NCI-H2107 (cell line): ENCODE data around the gene M1AP.
A peak's percentile ranks its signal among the peaks of the same experiment; 100 is the strongest.

ENCODE experiments used
- DNase-seq: peaks from one replicate; lab custom pipeline; 2025; lab: John Stamatoyannopoulos, UW

Gene M1AP

GRCh38 chr2:74593826-74594772 lies 54.0 kb downstream of the M1AP start:
- no peak for DNase-seq

- no peak for DNase-seq
These were observed 59.5 kb downstream of the M1AP start for GRCh38 chr2:74588664-74589063.

- peak; percentile 42 for DNase-seq
These were observed 60.4 kb downstream of the M1AP start for GRCh38 chr2:74587664-74588277.

GRCh38 chr2:74585406-74586185 lies 62.5 kb downstream of the M1AP start:
- DNase-seq: no peak

- no peak for DNase-seq
These were observed 64.0 kb downstream of the M1AP start for GRCh38 chr2:74584088-74584645.

GRCh38 chr2:74583504-74583903 lies 64.6 kb downstream of the M1AP start:
- DNase-seq: no peak

- no peak for DNase-seq
These were observed 65.9 kb downstream of the M1AP start for GRCh38 chr2:74582184-74582583.

GRCh38 chr2:74581463-74581862 lies 66.7 kb downstream of the M1AP start:
- DNase-seq: no peak

- no peak for DNase-seq
These were observed 69.7 kb downstream of the M1AP start for GRCh38 chr2:74578408-74578807.

- DNase-seq: no peak
These were observed 70.7 kb downstream of the M1AP start for GRCh38 chr2:74577448-74577847.

GRCh38 chr2:74576863-74577229 lies 71.3 kb downstream of the M1AP start:
- DNase-seq: no peak

- DNase-seq: no peak
These were observed 71.8 kb downstream of the M1AP start for GRCh38 chr2:74576211-74576862.

GRCh38 chr2:74575320-74575719 lies 72.8 kb downstream of the M1AP start:
- DNase-seq: no peak

- no peak for DNase-seq
These were observed 74.2 kb downstream of the M1AP start for GRCh38 chr2:74573747-74574562.

- no peak for DNase-seq
These were observed 75.8 kb downstream of the M1AP start for GRCh38 chr2:74572178-74572925.

GRCh38 chr2:74571058-74571457 lies 77.1 kb downstream of the M1AP start:
- no peak for DNase-seq

- DNase-seq: no peak
These were observed 78.4 kb downstream of the M1AP start for GRCh38 chr2:74569686-74570085.

GRCh38 chr2:74567881-74568280 lies 80.2 kb downstream of the M1AP start:
- no peak for DNase-seq

GRCh38 chr2:74566754-74567085 lies 81.4 kb downstream of the M1AP start:
- DNase-seq: no peak

GRCh38 chr2:74566076-74566753 lies 81.9 kb downstream of the M1AP start:
- DNase-seq: no peak
